Epithelial cell of prostate (primary cell): Measurements from ENCODE around the gene RGS7.
"Not testable (repeated sequence)": the region's sequence is repeated elsewhere in the genome, so short reads cannot be mapped to it uniquely, and the experiment has no call there.

Experiments
- DNase-seq: peaks from one replicate; pipeline ENCODE4 v3.0.0-alpha.2; 2011; ENCODE audit warnings: low read depth, low spot score
- H3K27ac ChIP-seq: fragments of 450-650 bp; 2 replicates; pipeline ENCODE4 v1.5.1; 2017; ENCODE audit warnings: mild to moderate bottlenecking

Gene RGS7

DNA sequence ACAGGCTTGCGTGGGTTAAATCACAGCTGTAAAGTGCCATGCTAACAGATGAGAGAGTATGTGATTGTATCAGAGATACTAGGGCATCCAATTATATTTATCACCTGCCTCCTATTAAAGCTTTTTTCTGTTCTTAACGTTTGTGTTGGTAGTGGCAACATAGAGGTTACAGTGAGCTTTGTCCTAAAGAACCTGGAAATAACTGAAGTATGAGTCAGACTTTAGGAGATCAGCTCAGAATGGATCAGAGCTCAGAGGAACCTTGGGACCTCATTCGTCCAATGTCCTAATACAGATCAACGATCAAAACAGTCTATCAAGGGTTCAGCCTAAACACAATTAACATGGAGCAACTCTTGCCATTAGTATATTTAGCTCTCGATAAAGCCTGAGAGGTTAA, 81.0 kb downstream of the RGS7 start:
- H3K27ac ChIP-seq = no peak overlapping the region
- no peak for DNase-seq

DNA sequence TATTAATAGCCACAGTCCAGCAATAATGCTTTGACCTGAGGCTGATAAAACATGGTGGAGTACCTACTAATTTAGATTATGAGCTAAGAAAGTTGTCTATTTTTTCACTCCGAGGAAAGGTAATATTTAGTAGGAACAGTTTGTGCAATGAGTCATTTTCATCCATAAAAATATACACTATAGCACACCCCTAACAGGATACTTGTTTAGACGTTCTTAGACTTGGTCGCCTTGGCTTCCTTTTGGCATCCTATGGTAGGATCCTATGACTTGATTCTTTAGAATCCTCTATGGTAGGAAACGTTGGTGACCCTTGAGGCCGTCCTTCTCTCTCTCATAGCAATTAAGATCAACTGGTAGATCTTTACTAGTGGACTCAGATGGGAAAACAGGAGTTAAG, 81.8 kb downstream of the RGS7 start:
- H3K27ac ChIP-seq = no peak overlapping the region
- DNase-seq = no peak

DNA sequence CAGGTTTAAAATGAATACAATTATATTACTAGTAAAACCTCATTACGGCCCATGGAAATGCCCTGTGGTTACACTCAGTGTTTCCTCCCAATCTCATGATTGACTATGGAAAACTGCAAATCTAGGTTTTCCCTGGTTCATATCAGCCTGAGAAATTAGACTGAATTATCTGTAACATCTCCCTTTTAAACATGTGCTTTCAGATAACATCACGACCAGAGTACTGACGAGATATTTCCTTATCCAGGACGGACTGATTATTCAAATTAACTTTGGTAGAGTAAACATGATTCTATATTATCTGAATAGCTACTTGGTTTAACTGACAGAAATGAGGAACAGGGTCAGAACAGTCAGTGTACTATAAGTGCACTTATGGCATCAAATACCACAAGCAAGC, 82.3 kb downstream of the RGS7 start:
- DNase-seq = no peak

DNA sequence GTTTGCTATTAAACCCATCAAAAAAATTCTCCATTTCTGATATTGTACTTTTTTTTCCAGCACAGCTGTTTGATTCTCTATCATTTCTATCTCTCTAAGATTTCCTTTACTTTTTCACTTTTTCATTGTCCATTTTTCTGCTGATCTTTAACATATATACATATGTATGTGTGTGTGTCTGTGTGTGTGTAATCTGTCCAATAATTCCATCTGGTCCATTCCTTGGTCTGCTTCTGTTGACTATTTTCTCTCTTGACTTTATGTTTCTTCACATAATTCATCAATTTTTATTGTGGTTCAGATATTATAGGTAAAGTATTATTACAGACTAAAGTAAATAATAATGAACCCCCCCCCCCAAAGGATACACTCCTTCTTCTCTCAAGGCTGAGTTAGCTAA, 84.2 kb downstream of the RGS7 start:
- no peak overlapping the region for H3K27ac ChIP-seq
- DNase-seq = no peak

More for the DNA sequence above, 82.3 kb downstream of the RGS7 start:
- H3K27ac ChIP-seq = no peak overlapping the region

DNA sequence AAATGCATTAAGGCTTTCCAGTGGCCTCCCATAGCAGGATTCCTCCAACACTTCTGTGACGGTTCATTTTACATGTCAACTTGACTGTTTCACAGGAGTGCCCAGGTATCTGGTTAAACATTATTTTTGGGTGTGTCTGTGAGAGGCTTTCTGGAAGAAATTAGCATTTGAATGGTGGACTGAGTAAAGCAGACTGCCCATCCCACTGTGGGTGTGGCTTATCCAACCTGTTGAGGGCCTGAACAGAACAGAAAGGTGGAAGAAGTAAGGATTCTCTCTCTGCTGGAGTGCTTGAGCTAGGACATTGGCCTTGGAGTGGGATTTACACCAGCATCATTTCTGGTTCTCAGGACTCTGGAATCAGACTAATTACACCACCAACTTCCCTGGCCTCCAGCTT, 85.6 kb downstream of the RGS7 start:
- no peak for DNase-seq
- H3K27ac ChIP-seq = no peak overlapping the region

DNA sequence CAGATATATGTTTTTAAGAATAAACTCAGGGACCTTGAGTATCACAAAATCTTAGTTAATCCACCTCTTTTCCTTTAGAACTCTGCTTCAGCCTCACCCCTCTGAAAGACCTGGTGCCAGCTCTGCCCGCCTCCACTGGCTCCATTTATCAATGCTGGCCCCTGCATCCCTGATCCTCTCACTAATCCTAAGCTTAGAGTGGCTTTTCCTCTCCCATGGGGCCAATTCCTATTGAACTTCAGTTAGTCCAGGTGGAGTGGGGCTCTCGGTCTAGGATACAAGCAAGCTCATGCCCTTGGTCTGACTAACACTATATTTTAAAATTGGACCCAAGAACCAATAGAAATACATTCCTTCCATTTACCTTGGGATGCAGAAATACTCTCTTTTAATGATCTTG, 87.0 kb downstream of the RGS7 start:
- no peak for DNase-seq
- no peak overlapping the region for H3K27ac ChIP-seq

DNA sequence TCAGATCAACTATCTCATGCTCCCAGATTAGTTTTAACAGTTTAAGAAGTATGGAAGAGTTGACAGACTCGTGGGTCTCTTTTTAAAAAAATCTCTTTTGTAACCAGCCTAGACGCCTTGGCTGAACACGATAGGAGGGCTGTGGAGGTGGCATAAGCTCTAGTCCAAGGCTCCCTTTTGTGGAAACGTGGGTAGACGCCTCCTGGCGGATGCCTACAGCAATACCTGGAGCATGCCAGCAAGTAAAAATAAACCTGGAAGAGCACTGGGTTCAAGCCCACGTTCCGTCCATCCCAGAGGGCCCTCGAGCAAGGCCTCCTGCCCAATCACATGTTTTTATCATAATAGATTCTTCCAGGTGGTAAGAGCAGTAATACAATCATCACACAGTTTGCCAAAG, 87.9 kb downstream of the RGS7 start:
- no peak overlapping the region for H3K27ac ChIP-seq
- no peak for DNase-seq

DNA sequence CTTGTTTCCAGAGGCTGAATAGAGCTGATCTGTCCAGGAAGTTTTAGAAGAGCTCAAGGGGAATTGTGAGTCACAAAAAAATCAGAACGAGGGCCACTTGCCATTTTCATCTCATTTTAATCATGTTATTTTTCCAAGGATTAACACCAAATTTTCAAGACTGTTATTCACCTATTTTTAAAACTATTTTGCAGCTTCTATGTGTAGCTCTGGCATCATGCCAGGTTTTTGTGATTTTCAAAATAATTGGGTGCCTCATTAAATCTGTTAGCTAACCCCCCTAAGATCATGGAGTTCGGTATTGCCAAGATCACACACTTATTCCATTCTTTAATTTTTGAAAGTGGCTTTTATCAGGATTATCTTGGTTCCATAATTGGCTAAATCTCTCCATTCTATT, 90.9 kb downstream of the RGS7 start:
- DNase-seq = no peak
- H3K27ac ChIP-seq = no peak overlapping the region

DNA sequence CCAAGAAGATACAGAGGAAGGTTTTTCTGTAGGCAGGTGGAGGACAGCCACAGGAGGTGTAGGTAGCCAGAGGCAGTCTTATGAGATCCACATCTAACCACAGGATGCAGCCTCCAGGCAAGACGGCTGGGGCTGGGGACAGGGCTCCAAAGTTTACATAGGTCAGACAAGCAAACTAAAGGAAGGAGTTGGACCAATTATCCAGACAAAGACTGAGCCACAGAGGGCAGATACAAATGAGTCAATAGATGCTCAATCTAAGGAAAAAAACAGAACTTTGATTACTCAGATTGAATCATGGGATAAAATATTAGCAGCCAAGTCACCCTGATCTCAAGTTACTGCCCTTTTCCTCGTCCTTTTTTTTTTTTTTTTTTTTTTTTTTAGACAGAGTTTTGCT, 91.6 kb downstream of the RGS7 start:
- H3K27ac ChIP-seq = no peak overlapping the region
- no peak for DNase-seq

DNA sequence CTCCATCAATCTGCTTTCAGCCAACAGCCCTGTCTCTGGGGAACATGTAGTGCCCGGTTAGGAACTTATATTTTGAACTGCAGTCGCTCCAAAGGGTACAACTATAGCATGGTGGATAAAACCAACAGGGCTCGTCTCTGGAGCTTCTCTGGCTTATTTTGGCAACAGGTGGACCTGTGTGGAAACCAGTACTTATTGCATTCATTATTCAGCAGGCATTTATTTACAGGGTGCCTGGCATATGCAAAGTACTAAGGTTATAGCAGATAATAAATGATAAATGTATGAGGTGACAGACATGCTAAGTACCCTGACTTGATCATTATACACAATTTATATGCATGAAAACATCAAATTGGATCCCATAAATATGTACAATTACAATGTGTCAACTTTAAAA, 93.7 kb downstream of the RGS7 start:
- H3K27ac ChIP-seq = no peak overlapping the region
- no peak for DNase-seq

DNA sequence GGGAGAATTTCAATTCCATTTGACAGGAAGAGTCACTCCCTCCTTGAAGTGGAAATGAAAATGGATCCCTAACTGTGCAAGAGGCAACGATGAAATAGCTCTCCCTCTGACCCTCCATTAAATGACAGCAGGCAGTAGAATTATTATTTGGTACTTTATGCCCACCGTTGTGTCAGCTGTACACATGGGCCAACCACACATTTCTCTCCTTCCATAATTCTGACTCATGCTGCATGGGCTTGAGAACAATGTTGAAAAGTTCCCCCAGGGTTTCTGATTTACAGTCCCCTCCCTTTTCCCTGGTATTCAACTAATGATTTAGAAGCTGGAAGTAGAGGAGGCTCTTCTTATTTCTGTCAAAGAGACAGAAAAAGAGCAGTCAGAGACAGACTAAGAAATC, 103.5 kb downstream of the RGS7 start:
- no peak for DNase-seq
- H3K27ac ChIP-seq = no peak overlapping the region

DNA sequence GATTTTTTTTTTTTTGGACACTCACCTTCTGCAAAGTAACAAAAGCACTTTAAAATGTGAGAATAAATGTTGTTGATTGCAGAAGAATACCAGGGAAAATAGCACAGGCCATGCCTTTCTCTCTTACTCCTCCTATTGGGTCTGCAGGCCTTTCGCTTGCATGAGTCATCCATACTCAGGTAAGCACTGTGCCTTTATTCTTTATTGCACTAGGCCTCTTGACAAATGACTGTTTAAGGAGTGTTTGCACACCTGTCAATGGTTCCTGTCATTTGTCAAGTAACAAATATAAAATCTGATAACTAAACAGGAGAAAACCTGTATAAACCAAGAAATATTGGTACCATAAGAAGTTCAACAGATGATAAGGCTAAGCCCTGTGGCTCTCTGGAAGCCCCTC, 106.5 kb downstream of the RGS7 start:
- H3K27ac ChIP-seq = no peak overlapping the region
- no peak for DNase-seq

DNA sequence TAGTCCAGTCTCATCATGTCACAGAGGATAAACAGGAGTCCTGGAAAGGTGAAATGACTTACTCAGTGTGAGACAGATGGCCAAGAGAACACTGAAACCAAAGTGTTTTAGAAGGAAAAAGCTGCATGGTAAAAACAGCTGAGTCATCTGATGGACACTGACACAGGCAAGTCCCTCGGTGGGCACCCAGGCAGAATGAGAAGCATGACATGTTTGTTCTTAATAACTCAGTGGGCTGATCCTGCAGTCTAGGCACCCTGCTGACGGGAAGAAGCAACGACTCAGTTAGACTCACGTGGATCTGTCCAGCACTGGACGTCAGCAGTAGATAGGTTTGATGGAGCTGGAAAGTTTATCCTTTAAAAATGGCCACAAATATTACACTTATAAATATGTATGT, 116.9 kb downstream of the RGS7 start:
- H3K27ac ChIP-seq = no peak overlapping the region
- DNase-seq = no peak

DNA sequence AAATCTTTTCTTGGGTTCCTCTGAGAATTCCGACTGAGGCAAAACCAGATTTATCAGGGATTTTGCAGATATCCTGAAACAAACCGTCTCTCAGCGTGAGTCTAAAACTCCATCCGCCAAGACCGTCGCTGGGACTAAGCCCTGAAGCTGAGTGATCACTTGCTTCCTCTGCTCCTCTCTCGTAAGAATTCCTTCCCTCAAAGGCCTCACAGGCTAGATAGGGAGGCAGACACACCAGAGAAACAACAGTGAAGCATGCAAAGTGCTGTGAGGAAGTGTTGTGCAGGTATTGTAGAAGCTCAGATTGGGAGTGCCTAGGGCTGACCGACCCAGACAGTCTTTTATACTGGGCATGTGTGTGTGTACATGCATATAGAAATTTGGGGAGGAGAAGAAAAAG, 119.1 kb downstream of the RGS7 start:
- H3K27ac ChIP-seq = no peak overlapping the region
- DNase-seq = no peak

DNA sequence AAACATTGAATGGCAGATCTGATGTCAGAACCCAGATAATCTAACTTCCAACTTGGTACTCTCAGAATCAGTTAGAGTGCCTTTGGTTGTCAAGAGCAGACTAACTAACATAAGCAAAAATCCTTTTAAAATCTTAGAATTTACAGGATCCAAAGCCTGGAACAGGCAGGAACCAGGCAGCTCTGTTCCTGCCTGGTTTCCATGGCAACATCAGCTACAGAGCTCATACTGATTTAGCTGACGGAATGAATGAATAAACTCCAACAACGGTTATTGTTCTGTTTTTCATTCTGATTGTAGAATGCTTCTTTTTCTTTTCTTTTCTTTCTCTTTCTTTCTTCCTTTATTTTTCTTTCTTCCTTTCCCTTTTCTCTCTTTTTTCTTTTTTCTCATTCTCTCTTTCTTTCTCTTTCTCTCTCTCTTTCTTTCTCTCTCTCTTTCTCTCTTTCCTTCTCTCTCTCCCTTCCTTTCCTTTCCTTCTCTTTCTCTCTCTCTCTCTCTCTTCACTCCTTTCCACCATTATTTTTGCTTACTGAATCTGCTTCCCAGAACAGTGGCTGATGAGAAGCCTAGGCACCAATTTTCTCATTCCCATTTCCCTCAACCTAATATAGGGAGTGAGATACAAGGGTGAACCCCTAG, 121.6 kb downstream of the RGS7 start:
- no peak for DNase-seq
- H3K27ac ChIP-seq = no peak overlapping the region

DNA sequence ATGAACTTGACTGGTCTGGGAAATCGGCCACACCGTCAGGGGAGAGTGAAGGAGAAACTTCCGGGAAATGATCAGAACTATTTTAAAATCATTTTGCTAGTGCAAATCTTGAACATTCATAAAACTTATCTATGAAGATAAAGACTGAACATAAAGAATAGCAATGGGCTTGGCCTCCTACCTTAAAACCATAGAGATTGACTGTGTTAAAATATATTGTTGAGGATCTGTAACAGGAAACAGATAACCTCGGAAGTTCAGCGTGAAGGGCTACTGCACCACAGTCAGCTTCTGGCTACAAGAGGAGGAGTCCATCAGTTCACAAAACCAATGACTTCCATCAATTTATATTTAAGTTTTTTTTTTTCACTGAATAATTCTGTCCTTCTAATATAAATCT, 127.3 kb downstream of the RGS7 start:
- no peak overlapping the region for H3K27ac ChIP-seq
- DNase-seq = no peak

DNA sequence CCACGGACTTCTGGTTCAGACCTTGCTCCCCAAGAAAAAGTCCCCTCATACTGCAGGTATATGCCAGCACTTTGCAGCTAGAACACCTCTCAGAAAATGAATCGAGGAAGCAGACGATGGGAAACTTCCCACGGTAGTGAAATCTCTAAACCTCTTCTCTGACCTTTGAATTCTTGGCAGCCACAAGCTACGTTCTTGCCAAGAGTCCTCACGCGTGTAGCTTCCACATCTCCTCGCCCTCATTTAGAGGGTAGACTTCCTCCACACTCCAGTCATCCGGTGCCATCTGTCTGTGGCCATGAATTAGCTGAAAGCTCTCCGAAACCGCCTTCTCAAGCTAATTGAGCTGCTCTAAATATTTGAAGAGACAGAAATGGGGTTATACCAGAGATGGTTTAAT, 127.8 kb downstream of the RGS7 start:
- DNase-seq = no peak
- H3K27ac ChIP-seq = no peak overlapping the region

DNA sequence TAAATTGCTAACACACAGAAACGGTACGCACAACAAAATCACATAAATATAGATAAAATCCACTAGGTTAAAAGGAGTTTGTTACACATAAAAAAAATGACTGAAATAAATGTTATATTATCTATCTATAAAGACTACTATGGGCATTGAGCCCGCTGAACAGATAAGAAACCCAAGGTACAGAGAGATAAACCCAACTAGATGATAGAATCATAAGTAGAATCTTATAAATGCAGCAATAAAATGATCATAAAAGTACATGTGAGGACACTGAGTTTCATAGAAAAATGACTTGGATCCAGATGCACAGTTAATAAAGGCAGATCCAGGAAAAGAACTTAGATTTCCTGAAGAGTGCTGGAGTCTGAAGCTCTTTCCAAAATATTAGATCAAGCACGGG, 128.7 kb downstream of the RGS7 start:
- H3K27ac ChIP-seq = no peak overlapping the region
- no peak for DNase-seq

DNA sequence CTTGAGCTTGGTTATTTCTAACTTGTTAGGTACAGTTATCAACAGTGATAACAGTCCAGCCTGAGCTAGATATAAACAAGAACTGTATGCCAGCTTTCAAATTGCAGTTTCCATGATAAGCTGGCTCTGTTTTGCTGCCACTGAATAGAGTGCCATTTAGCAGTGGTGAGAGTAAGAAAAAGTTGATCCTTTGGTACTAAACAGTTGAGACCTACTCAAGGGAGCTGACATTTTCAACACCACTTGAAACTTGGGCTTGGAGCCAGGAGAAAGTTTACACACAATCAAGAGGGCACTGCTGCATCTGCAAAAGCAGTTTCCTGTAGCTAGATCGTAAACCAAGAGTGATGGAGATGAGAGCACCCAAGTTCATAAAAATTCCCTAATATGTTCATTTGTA, 131.3 kb downstream of the RGS7 start:
- no peak overlapping the region for H3K27ac ChIP-seq
- DNase-seq = no peak

DNA sequence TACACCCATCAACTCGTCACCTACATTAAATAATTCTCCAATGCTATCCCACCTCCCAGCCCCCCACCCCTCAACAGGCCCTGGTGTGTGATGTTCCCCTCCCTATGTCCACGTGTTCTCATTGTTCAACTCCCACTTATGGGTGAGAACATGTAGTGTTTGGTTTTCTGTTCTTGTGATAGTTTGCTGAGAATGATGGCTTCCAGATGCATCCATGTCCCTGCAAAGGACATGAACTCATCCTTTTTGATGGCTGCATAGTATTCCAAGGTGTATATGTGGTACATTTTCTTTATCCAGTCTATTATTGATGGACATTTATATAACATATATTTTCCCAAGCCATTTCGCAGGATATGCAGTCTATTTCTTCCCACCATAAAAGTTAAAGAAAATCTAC, 132.8 kb downstream of the RGS7 start:
- not testable (repeated sequence) for DNase-seq, H3K27ac ChIP-seq

DNA sequence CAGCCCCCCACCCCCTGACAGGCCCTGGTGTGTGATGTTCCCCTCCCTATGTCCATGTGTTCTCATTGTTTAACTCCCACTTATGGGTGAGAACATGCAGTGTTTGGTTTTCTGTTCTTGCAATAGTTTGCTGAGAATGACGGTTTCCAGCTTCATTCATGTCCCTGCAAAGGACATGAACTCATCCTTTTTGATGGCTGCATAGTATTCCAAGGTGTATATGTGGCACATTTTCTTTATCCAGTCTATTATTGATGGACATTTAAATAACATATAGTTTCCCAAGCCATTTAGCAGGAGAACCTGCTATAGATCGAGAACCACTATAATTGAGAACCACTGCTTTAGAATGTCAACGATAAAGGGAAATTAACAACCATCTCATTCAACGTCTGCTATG, 134.2 kb downstream of the RGS7 start:
- not testable (repeated sequence) for DNase-seq, H3K27ac ChIP-seq

DNA sequence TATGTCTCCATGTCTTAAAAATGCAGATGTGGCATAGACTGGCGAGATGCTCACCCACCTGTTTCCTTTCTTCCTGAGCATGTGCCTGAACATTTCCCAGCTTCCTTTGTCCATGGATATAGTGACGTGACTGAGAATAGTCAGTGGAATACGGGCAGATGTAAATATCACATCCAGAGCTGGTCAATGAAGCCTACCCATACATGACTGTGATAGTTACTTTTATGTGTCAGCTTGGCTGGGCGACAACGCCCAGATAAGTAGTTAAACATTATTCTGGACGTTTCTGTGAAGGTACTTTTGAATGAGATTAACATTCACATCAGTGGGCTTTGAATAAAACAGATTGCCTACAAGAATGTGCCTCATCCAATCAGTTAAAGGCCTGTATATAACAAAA, 135.7 kb downstream of the RGS7 start:
- no peak overlapping the region for H3K27ac ChIP-seq
- DNase-seq = no peak

DNA sequence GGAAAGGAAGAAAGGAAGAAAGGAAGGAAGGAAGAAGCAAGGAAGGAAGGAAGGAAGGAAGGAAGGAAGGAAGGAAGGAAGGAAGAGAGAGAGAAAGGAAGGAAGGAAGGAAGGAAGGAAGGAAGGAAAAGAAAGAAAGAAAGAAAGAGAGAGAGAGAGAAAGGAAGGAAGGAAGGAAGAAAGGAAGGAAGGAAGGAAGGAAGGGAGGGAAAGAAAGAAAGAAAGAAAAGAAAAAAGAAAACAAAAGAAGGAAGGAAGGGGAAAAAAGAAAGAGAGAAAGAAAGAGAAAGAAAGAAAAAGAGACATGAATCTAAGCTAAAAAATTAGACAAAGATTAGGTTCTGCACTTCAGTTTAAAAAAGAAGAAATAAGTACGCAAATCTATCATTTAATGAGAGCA, 136.1 kb downstream of the RGS7 start:
- not testable (repeated sequence) for H3K27ac ChIP-seq, DNase-seq
